NB4 (cell line): Measurements from ENCODE around the gene KLF7.

Experiments
- DNase-seq: peaks from one replicate; pipeline ENCODE4 v3.0.0; 2010; ENCODE audit warnings: low read depth
- H3K4me3 ChIP-seq: one replicate; pipeline ENCODE4 v1.5.1; 2011; ENCODE audit warnings: mild to moderate bottlenecking, low read depth, low read length, moderate library complexity
- MYC ChIP-seq: IDR thresholded peaks from 2 replicates; pipeline ENCODE4 v1.6.1; 2011; ENCODE audit warnings: low read depth, low read length
- POLR2A ChIP-seq: IDR thresholded peaks from 2 replicates; pipeline ENCODE4 v1.6.1; 2011; ENCODE audit warnings: mild to moderate bottlenecking; ENCODE audit not compliant: insufficient read length; ENCODE audit errors: extremely low read depth
- TF ChIP-seq, protein P1 (sequence below): IDR thresholded peaks from one replicate; pipeline ENCODE4 v1.5.1; 2012; ENCODE audit warnings: low read depth, low read length
- TF ChIP-seq, protein P2 (sequence below): IDR thresholded peaks from 2 replicates; pipeline ENCODE4 v1.6.1; 2011; ENCODE audit warnings: low read depth, low read length

KLF7 gene

DNA sequence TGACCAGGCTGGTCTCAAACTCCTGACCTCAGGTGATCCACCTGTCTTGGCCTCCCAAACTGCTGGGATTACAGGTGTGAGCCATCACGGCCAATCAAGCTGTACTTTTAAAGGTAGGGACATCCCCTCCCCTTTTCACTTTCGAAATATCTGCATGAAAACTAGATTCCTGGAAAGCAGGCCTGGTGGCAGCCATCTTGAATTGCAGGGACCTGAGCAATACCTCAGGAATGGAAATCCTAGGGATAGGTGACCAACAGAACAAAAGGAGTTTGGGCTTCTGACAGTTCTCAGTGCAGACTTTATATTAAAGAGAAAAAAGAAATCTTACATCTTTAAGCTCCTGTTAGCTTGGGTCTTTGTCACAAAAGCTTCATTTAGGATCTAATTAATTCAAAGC lies 62.6 kb downstream of the KLF7 start:
- no peak for DNase-seq
- no peak overlapping the region for H3K4me3 ChIP-seq
- TF ChIP-seq, protein P1, sequence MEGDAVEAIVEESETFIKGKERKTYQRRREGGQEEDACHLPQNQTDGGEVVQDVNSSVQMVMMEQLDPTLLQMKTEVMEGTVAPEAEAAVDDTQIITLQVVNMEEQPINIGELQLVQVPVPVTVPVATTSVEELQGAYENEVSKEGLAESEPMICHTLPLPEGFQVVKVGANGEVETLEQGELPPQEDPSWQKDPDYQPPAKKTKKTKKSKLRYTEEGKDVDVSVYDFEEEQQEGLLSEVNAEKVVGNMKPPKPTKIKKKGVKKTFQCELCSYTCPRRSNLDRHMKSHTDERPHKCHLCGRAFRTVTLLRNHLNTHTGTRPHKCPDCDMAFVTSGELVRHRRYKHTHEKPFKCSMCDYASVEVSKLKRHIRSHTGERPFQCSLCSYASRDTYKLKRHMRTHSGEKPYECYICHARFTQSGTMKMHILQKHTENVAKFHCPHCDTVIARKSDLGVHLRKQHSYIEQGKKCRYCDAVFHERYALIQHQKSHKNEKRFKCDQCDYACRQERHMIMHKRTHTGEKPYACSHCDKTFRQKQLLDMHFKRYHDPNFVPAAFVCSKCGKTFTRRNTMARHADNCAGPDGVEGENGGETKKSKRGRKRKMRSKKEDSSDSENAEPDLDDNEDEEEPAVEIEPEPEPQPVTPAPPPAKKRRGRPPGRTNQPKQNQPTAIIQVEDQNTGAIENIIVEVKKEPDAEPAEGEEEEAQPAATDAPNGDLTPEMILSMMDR = no peak
- TF ChIP-seq MYC = no peak
- TF ChIP-seq POLR2A = no peak

DNA sequence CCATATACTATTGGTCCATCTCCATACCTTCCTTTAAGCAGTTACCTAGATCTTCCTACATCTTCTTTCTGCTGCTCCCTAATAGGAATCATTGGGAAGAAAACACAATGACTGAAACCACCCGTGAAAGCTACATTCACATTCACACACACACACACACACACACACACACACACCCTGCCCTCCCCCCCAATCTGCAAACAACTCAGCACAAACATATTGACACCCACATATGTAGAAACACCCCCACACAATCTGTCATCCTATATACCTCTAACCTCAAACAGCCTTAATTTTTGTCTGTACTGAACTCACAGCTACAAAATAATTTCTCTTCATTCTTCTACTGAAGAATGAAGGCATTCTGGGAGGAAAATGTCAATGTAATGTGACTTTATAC lies 63.8 kb downstream of the KLF7 start:
- no peak for DNase-seq
- TF ChIP-seq, protein P1 = no peak
- TF ChIP-seq, protein P2, sequence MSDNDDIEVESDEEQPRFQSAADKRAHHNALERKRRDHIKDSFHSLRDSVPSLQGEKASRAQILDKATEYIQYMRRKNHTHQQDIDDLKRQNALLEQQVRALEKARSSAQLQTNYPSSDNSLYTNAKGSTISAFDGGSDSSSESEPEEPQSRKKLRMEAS = no peak
- TF ChIP-seq MYC (no peak), POLR2A (no peak)
- H3K4me3 ChIP-seq = no peak overlapping the region

DNA sequence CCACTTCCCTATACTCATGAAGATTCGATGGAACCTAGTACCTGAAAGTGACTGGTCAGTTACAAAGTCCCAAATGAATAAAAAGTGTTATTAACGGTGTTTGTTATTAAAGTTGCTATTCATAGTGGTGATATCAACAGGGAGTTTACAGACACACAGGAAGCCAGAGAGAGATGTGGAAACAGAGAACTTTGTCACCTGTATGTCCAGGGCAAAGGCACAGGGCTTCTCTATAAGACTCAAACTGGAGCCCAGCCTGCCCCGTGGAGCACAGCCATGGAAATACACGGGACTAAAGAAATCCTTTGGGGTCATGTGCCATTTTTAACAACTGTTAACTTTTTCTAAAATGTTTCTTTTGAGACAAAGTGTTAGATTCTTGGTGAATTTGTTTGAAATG lies 68.5 kb downstream of the KLF7 start:
- DNase-seq = no peak
- TF ChIP-seq, protein P1 = no peak
- TF ChIP-seq, protein P2 = no peak
- TF ChIP-seq MYC = no peak
- TF ChIP-seq POLR2A = no peak
- H3K4me3 ChIP-seq = no peak overlapping the region

DNA sequence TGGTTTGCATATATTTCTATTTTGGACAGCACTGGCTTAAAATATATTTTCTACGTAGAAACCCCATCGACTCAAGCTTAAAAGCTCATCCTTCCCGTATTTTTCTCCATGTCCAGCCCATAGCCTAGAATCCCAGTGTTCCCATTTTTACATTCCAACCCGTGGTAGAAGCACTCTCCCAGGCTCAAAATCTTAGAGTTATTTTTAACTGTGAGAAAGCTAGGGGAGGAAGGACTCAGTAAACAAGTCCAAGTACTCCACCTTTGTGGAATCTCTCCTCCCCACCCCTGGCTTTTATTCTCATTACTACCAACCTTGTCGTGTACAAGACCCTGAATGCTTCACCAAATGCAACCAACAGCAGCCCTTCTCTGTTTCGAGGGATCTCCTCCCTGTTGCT lies 69.8 kb downstream of the KLF7 start:
- TF ChIP-seq, protein P2 = no peak
- no peak for TF ChIP-seq MYC
- TF ChIP-seq, protein P1 = no peak
- TF ChIP-seq POLR2A = no peak
- no peak overlapping the region for H3K4me3 ChIP-seq
- no peak for DNase-seq

DNA sequence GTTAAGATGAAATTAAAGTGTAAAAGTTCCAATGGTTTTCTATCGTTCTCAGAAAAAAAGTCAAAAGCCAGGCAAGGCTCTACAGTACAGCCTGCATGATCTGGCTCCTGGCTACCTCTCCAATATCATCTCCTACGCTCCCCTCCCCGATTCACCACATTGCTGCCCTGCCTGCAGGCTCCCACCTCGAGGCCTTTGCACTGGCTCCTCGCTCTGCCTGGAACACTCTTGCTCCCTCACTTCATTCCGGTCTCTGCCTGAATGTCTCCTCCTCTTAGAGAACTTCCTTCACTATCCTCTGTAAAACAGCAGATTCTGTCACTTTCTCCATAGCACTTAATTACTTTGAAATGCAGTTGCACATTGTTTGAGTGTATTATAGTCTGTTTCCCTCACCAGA lies 72.5 kb downstream of the KLF7 start:
- no peak for DNase-seq
- no peak overlapping the region for H3K4me3 ChIP-seq
- TF ChIP-seq, protein P1 = no peak
- TF ChIP-seq MYC (no peak), POLR2A (no peak)
- TF ChIP-seq, protein P2 = no peak

DNA sequence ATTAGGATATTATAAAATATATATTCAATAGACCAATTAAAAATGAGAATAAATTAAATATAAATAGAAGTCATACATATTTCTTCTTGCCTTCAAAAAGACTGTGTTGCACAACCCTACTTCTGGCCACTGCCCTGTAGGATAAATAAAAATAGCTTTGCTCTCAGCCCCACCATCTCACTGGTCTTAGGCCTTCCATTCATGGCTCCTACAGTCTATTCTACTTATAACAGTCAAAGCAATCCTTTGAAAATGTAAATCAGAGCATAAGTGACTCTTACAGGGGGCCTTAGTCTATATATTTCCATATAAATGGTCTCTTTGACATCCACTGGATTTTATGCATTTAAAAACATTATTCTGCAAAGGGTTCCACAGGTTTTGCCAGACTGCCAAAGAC lies 72.9 kb downstream of the KLF7 start:
- no peak overlapping the region for H3K4me3 ChIP-seq

More for the DNA sequence above, 72.9 kb downstream of the KLF7 start:
- TF ChIP-seq, protein P1 = no peak
- TF ChIP-seq POLR2A (no peak), MYC (no peak)
- TF ChIP-seq, protein P2 = no peak
- no peak for DNase-seq
